Measurements from ENCODE around the gene ZNF432. TPM values are rescaled to one million over a fixed set of nuclear protein-coding genes. Genes with fewer than 3 reads are reported as not detected.
A peak's percentile ranks its signal among the peaks of the same experiment; 100 is the strongest.

The ZNF432 gene
- total and polyA plus RNA-seq, 2 donors (not counting 1 experiment from before 2014, with no cell fraction given), result 5.1 to 25.0 TPM

- TF ChIP-seq, protein P1, sequence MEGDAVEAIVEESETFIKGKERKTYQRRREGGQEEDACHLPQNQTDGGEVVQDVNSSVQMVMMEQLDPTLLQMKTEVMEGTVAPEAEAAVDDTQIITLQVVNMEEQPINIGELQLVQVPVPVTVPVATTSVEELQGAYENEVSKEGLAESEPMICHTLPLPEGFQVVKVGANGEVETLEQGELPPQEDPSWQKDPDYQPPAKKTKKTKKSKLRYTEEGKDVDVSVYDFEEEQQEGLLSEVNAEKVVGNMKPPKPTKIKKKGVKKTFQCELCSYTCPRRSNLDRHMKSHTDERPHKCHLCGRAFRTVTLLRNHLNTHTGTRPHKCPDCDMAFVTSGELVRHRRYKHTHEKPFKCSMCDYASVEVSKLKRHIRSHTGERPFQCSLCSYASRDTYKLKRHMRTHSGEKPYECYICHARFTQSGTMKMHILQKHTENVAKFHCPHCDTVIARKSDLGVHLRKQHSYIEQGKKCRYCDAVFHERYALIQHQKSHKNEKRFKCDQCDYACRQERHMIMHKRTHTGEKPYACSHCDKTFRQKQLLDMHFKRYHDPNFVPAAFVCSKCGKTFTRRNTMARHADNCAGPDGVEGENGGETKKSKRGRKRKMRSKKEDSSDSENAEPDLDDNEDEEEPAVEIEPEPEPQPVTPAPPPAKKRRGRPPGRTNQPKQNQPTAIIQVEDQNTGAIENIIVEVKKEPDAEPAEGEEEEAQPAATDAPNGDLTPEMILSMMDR (IDR thresholded peaks at IDR 0.05), result no peak
- no peak for TF ChIP-seq EZH2 (IDR thresholded peaks at IDR 0.05; ENCODE audit: borderline replicate concordance, insufficient read depth, low read depth, low read length, poor library complexity, severe bottlenecking)
- Histone ChIP-seq H3K27me3 (replicated peaks in 1 of 4; ENCODE audit: control extremely low read depth in 1 of 4, control insufficient read depth in 3 of 4, insufficient read depth in 4 of 4, low read length in 3 of 4) (no peaks in the 10 kb centered on the region), H2AFZ (ENCODE audit: insufficient read depth, low read depth, low read length, poor library complexity, severe bottlenecking) (peak within 1 kb of the TSS; percentile 88), H3K9ac (ENCODE audit: low read length) (peak within 1 kb of the TSS; percentile 88), H4K20me1 (ENCODE audit: control insufficient read depth, insufficient read depth, low read length, poor library complexity, severe bottlenecking) (no peaks in the 10 kb centered on the region), H3K36me3 (replicated peaks in 1 of 2; ENCODE audit: control extremely low read depth in 1 of 2, control insufficient read depth in 1 of 2, extremely low read depth in 1 of 2, insufficient read depth in 2 of 2, low read length in 1 of 2) (peaks cover 1 to 8% of the 10 kb centered on the region in 2 experiments), H3K27ac (ENCODE audit: low read length in 2 of 2) (peak within 1 kb of the TSS; percentile 75 to 81), H3K4me2 (replicated peaks; ENCODE audit: low read depth, low read length, poor library complexity, severe bottlenecking) (peak within 1 kb of the TSS; percentile 85), H3K79me2 (ENCODE audit: control insufficient read depth, insufficient read depth, low read length) (peaks cover 55% of the 10 kb centered on the region), H3K9me3 (ENCODE audit: control extremely low read depth in 1 of 3, control insufficient read depth in 2 of 3, insufficient read depth in 1 of 3, low read length in 2 of 3) (peaks cover 14 to 72% (median 66%) of the 10 kb centered on the region in 3 donors), H3K4me1 (ENCODE audit: control insufficient read depth in 2 of 2, insufficient read depth in 2 of 2, low read length in 2 of 2) (peaks cover 5 to 15% of the 10 kb centered on the region in 2 donors), H3K4me3 (ENCODE audit: control extremely low read depth in 1 of 5, extremely low read depth in 1 of 5, insufficient read depth in 1 of 5, low read depth in 2 of 5, low read length in 4 of 5) (peak within 1 kb of the TSS; percentile 88 to 100 (median 99))
- WGBS (ENCODE audit: insufficient coverage), result under 1% methylated on average over 31 of the region's 33 CpGs
- Mint-ChIP-seq H3K9me3 (ENCODE audit: insufficient read depth) (peaks cover 10% of the 10 kb centered on the region), H3K27me3 (no peaks in the 10 kb centered on the region), H3K27ac (peak within 1 kb of the TSS; percentile 94), H3K4me1 (peaks cover 13% of the 10 kb centered on the region), H3K4me3 (peak within 1 kb of the TSS; percentile 95)
- DNase-seq (peak; percentile 96), ATAC-seq (ENCODE audit: low read depth) (peak; percentile 99)
- ChIA-PET POLR2A (interaction anchor here (1.1 kb wide), 1 partner anchor 62 kb away, joined by 6 read pairs; the partner anchor contains the start of gene ZNF432), CTCF (no interaction called here)
- intact Hi-C loops (cut with micrococcal nuclease), result loop anchor here (1.0 kb wide), 5 partner anchors 22 to 81 kb away; partner anchors contain the start of genes ZNF432, ZNF613, ZNF614 and ZNF615
Measured at GRCh38 chr19:51986309-51987291, 62.0 kb downstream of the ZNF432 start, which contains the start of gene ZNF350. Gene ZNF350, minus strand, starts transcription at chr19:51986840. Its CDS starts 12,480 bp downstream, at chr19:51974360.
